PC-3 (cell line): ENCODE results near the gene GNAS. TPM values are rescaled to one million over a fixed set of nuclear protein-coding genes. Genes with fewer than 3 reads are reported as not detected.

Experiments
- ATAC-seq: fragments of 200-7000 bp; cut with Tn5 transposase; 2 replicates; pipeline ENCODE4 v1.9.1; 2020; ENCODE audit warnings: mild to moderate bottlenecking, moderate library complexity
- BruUV-seq: library from RNA; stranded (reverse); fragments of 400-500 nt; replicated peaks from 2 replicates; lab custom pipeline; 2021; lab: Mats Ljungman, UMichigan
- CTCF ChIA-PET: fragments of 300-600 bp; sonication (Branson Sonifier 250); formaldehyde crosslinking; loops from one replicate; lab custom pipeline; 2022; ENCODE audit warnings: antibody characterized with exemption; lab: Charles Lee
- POLR2A ChIA-PET: fragments of 300-600 bp; sonication (Branson Sonifier 250); formaldehyde crosslinking; loops from one replicate; lab custom pipeline; 2022; ENCODE audit warnings: antibody characterized with exemption; ENCODE audit not compliant: unreplicated experiment; lab: Charles Lee
- DNase-seq: peaks from one replicate; pipeline ENCODE4 v3.0.0-alpha.2; 2015
- H2AFZ ChIP-seq: fragments of 300-600 bp; sonication (generic); 2 replicates; pipeline ENCODE4 v1.6.0; 2016; ENCODE audit warnings: antibody characterized with exemption, low read length
- H3F3A ChIP-seq: fragments of 300-600 bp; sonication (generic); one replicate; pipeline ENCODE4 v1.6.0; 2017; ENCODE audit warnings: antibody characterized with exemption, low read length, control low read depth, mild to moderate bottlenecking; ENCODE audit not compliant: unreplicated experiment
- H3K27ac ChIP-seq: fragments of 300-600 bp; sonication (generic); 2 replicates; pipeline ENCODE4 v1.5.1; 2016; ENCODE audit warnings: mild to moderate bottlenecking, low read length
- H3K27me3 ChIP-seq: fragments of 300-600 bp; sonication (generic); 2 replicates; pipeline ENCODE4 v1.6.1; 2016; ENCODE audit warnings: low read length, mixed read lengths
- H3K36me3 ChIP-seq: fragments of 300-600 bp; sonication (generic); 2 replicates; pipeline ENCODE4 v1.6.1; 2016; ENCODE audit warnings: low read depth, mixed run types, low read length, mixed read lengths
- H3K4me1 ChIP-seq: fragments of 300-600 bp; sonication (generic); 2 replicates; pipeline ENCODE4 v1.5.1; 2016; ENCODE audit warnings: low read length; ENCODE audit not compliant: insufficient read depth
- H3K4me2 ChIP-seq: fragments of 300-600 bp; sonication (generic); 2 replicates; pipeline ENCODE4 v1.6.0; 2016; ENCODE audit warnings: low read length
- H3K4me3 ChIP-seq: fragments of 300-600 bp; sonication (generic); 2 replicates; pipeline ENCODE4 v1.5.1; 2016; ENCODE audit warnings: mild to moderate bottlenecking, low read length, mixed read lengths
- H3K79me2 ChIP-seq: fragments of 300-600 bp; sonication (generic); 2 replicates; pipeline ENCODE4 v1.6.1; 2017; ENCODE audit warnings: low read length, mixed read lengths
- H3K9ac ChIP-seq: fragments of 300-600 bp; sonication (generic); 2 replicates; pipeline ENCODE4 v1.6.0; 2016; ENCODE audit warnings: mild to moderate bottlenecking, low read length
- H3K9me2 ChIP-seq: fragments of 300-600 bp; sonication (generic); replicated peaks from 2 replicates; pipeline ENCODE4 v1.6.1; 2016; ENCODE audit warnings: mixed run types, low read length, mixed read lengths
- H3K9me3 ChIP-seq: fragments of 300-600 bp; sonication (generic); 2 replicates; pipeline ENCODE4 v1.6.1; 2016; ENCODE audit warnings: low read length, mixed read lengths
- H4K20me1 ChIP-seq: fragments of 300-600 bp; sonication (generic); 2 replicates; pipeline ENCODE4 v1.6.1; 2016; ENCODE audit warnings: low read length, mixed read lengths
- EZH2 ChIP-seq: fragments of 300-600 bp; sonication (generic); IDR thresholded peaks from one replicate; pipeline ENCODE4 v1.6.1; 2017; ENCODE audit warnings: antibody characterized with exemption, mild to moderate bottlenecking, low read length; ENCODE audit not compliant: unreplicated experiment
- EZH2phosphoT487 ChIP-seq: fragments of 300-600 bp; sonication (generic); IDR thresholded peaks from 2 replicates; pipeline ENCODE4 v1.6.1; 2018; ENCODE audit warnings: mild to moderate bottlenecking, antibody characterized with exemption, low read length, borderline replicate concordance
- intact Hi-C: fragments of 100-400 bp; cut with micrococcal nuclease; formaldehyde crosslinking; loops from 2 replicates; pipeline ENCODE4 v1.9.0; 2023
- total RNA-seq: library from RNA; depleted of rRNA; stranded (reverse); fragments of >200 nt; gene quantifications from 2 replicates; pipeline ENCODE4 v1.2.3, GENCODE V29; 2014
- TF ChIP-seq, protein P1 (sequence below): fragments of 300-600 bp; sonication (generic); conservative IDR thresholded peaks from 2 replicates; pipeline ENCODE4 v1.5.1; 2017; ENCODE audit warnings: antibody characterized with exemption, low read depth, mild to moderate bottlenecking, low read length

Gene GNAS
- total RNA-seq, 1 experiment from 2014 or later: 694 TPM

GRCh38 chr20:58876437-58876836, 23.9 kb downstream of the GNAS start:
- H3K9me2 ChIP-seq: no peaks in the 10 kb centered on the region
- ChIA-PET CTCF (no interaction called here), POLR2A (no interaction called here)
- no peaks in the 10 kb centered on the region for H3F3A ChIP-seq
- no TSS peak for BruUV-seq
- ATAC-seq (peak; percentile 13; the same call in 1 of the 2 replicates), DNase-seq (no peak)
- H3K4me3 ChIP-seq: no peak overlapping the region
- peak overlapping the region; percentile 53 for H3K4me2 ChIP-seq
- TF ChIP-seq, protein P1, sequence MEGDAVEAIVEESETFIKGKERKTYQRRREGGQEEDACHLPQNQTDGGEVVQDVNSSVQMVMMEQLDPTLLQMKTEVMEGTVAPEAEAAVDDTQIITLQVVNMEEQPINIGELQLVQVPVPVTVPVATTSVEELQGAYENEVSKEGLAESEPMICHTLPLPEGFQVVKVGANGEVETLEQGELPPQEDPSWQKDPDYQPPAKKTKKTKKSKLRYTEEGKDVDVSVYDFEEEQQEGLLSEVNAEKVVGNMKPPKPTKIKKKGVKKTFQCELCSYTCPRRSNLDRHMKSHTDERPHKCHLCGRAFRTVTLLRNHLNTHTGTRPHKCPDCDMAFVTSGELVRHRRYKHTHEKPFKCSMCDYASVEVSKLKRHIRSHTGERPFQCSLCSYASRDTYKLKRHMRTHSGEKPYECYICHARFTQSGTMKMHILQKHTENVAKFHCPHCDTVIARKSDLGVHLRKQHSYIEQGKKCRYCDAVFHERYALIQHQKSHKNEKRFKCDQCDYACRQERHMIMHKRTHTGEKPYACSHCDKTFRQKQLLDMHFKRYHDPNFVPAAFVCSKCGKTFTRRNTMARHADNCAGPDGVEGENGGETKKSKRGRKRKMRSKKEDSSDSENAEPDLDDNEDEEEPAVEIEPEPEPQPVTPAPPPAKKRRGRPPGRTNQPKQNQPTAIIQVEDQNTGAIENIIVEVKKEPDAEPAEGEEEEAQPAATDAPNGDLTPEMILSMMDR: no peak
- TF ChIP-seq EZH2phosphoT487 (no peak), EZH2 (no peak)
- H3K9ac ChIP-seq: no peak overlapping the region
- H3K36me3 ChIP-seq: no peaks in the 10 kb centered on the region
- H3K9me3 ChIP-seq: no peaks in the 10 kb centered on the region
- no peaks in the 10 kb centered on the region for H4K20me1 ChIP-seq
- no peaks in the 10 kb centered on the region for H3K79me2 ChIP-seq
- no peaks in the 10 kb centered on the region for H3K27me3 ChIP-seq
- peaks cover 19% of the 10 kb centered on the region for H3K4me1 ChIP-seq
- intact Hi-C loops: no loop called here
- H3K27ac ChIP-seq: no peak overlapping the region
- no peak overlapping the region for H2AFZ ChIP-seq

- intact Hi-C loops: no loop called here
- Histone ChIP-seq H4K20me1 (no peaks in the 10 kb centered on the region), H3K9me2 (no peaks in the 10 kb centered on the region), H3K27ac (no peak overlapping the region), H3K4me3 (no peak overlapping the region), H3K9me3 (no peaks in the 10 kb centered on the region), H3K27me3 (no peaks in the 10 kb centered on the region), H3K9ac (no peak overlapping the region), H3K4me1 (peaks cover 19% of the 10 kb centered on the region), H3F3A (no peaks in the 10 kb centered on the region), H3K4me2 (no peak overlapping the region), H3K79me2 (no peaks in the 10 kb centered on the region), H3K36me3 (no peaks in the 10 kb centered on the region), H2AFZ (no peak overlapping the region)
- no TSS peak for BruUV-seq
- ChIA-PET POLR2A (no interaction called here), CTCF (no interaction called here)
- DNase-seq (no peak), ATAC-seq (no peak)
- TF ChIP-seq EZH2 (no peak), EZH2phosphoT487 (no peak)
- TF ChIP-seq, protein P1: no peak
These were observed 24.8 kb downstream of the GNAS start for GRCh38 chr20:58877050-58877975.

- no peak overlapping the region for H3K27ac ChIP-seq
- no peak overlapping the region for H3K4me3 ChIP-seq
- no peak overlapping the region for H3K9ac ChIP-seq
- ATAC-seq (no peak), DNase-seq (no peak)
- no peaks in the 10 kb centered on the region for H3K79me2 ChIP-seq
- H3K9me2 ChIP-seq: no peaks in the 10 kb centered on the region
- BruUV-seq: no TSS peak
- TF ChIP-seq, protein P1: no peak
- TF ChIP-seq EZH2 (no peak), EZH2phosphoT487 (no peak)
- peaks cover 19% of the 10 kb centered on the region for H3K4me1 ChIP-seq
- H3K4me2 ChIP-seq: no peak overlapping the region
- H3K9me3 ChIP-seq: no peaks in the 10 kb centered on the region
- ChIA-PET CTCF (no interaction called here), POLR2A (no interaction called here)
- no peaks in the 10 kb centered on the region for H3F3A ChIP-seq
- no peak overlapping the region for H2AFZ ChIP-seq
- no peaks in the 10 kb centered on the region for H3K36me3 ChIP-seq
- H3K27me3 ChIP-seq: no peaks in the 10 kb centered on the region
- intact Hi-C loops: no loop called here
- no peaks in the 10 kb centered on the region for H4K20me1 ChIP-seq
These were observed 25.5 kb downstream of the GNAS start for GRCh38 chr20:58877976-58878360.
